HG03571 (cell line): ENCODE results near the gene SULF2.

Experiments
- ATAC-seq: cut with Tn5 transposase; IDR thresholded peaks from one replicate; pipeline ENCODE4 v1.9.1; 2021; ENCODE audit not compliant: unreplicated experiment

SULF2 gene

DNA sequence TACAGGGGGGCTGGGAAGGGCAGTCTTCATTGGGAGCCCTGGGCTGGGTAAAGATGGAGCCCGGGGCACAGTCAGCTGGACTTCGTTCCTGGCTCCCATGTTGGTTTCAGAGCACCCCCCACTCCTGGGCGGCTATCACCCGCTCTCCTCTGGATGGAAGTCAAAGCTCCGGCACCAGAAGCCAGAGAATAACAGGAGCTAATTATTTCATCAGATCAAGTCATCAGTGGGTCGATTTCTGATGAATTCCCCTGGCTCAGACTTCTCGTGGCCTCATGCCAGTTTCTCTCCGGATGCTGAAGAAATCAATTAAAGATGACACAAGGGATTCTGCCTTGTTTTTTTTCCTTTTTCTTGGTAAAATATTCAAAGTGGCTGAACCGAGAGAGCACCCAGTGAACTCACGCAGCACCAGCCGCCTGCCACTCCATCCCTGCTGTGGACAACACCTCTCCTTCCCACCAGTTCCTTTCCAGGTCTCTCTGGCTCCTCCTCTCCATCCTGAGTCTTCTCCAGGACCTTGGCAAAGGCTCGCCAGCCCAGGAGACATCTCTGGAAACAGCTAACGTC lies 22.5 kb downstream of the SULF2 start:
- ATAC-seq: no peak

GRCh38 chr20:47761482-47762047 lies 23.7 kb downstream of the SULF2 start:
- ATAC-seq: no peak

DNA sequence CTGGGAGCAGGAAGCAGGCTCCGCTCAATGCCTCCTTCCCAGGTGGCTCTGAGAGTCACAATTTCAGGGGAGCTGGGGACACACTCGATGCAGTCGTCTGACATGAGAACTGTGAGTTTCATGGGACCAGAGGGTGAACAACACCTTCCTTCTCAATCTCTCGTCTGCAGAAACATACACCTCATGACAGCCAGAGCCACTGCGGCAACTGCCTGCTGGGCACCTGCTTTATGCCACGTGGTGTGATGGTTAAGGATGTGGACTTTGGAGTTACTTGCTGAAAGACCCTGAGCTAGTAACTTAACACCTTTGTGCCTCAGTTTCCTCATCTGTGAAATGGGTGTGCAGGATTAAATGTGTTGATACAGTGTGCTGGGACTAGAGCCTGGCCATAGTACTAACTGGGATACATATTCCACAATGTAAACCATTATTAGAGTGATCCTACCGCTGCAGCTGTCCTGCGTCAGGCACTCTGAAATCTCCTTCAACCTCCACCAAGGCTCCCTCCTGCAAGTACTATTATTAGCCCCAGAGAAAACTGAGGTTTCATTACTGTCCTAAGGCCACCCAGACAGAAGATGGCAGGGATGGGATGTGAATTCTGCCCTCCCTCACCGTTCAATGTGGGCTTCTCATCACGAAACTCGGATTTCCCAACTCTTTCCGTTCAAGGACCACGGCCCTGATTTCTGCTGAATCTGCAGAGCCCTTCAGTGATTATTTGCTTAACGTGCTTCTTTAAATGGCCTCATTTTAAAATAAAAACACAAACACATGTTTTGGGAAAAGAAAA lies 24.4 kb downstream of the SULF2 start:
- ATAC-seq: no peak

DNA sequence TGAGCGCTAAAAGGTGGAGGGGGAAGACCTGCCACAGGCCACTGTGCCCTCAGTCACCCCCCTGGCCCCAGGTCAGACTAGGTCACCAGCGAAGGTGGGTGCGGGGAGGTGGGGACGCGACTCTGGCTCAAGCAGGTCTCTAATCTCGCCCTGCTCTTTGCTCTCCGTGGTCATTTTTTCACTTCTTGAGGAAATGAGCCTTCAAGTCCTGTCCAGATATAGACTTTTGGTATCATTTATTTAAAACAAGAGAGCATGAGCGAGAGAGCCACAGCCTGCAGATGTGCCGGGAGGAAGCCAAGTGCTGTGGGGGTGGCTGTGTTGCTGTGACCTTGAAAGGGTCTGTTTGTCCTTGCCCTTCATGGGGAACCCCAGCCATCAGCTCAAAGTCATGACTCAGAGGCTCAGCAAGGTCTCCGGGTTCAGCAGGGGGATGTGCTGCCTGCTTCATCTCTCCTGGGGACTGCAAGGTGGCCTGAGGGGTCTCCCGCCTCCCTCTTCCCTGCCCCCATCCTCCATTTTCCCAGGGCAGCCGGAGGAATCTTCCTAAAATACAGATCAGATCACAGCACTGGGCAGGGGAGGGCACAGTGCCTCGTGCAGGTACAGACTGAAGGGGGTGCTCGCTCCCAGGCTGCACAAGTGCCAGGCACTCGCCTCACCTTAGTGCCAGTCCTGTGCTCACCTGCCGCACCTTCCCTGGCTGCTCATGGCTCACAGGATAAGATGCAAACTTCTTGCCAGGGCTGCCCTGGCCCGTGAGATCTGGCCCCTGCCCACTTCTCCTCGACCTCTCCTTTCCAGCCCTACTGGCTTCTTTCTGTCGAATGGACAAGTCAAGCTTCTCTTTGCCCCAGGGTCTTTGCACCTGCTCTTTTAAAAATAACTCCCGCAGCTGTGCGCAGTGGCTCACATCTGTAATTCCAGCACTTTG lies 26.5 kb downstream of the SULF2 start:
- no peak for ATAC-seq

DNA sequence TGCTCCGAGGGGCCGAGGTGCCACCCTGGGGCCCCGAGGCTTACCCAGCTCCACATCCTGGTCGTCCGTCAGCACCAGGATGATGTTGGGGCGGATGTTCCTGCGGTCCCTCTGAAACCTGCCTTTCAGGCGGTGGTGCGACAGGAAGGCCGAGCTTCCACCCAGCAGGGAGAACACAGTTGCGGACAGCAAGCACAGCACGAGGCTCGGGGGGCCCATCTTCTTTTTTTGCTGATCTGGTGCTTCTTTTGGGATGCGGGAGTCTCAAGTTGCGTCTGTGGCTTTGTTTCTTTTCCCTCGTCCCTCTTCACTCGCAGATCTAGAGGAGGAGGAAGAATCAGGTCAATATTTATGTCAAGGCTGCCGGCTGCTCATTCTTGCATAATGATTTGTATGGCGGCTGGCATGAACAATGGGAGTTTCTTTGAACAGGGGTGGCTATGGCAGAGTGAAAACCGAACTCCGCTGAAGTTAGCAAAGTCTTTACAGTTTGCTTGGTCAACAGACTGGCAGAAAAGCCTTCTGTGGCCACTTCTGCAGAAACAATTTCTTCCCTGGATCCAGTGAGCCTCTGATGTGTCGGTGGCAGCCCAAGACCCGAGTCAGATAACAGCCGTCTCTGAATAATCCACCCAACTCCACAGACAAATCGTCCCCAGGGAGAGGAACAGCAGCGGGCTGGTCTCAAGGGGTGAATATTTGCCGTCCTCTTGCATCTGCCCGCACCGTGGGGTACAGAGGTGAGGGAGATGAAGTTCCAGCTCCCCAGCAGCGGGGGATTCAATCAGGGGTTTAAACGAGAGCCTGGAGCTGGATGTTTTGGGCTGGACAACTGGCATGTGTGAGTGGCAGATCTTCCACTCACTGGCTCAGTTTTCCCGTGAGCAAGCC lies 27.9 kb downstream of the SULF2 start:
- ATAC-seq: no peak

DNA sequence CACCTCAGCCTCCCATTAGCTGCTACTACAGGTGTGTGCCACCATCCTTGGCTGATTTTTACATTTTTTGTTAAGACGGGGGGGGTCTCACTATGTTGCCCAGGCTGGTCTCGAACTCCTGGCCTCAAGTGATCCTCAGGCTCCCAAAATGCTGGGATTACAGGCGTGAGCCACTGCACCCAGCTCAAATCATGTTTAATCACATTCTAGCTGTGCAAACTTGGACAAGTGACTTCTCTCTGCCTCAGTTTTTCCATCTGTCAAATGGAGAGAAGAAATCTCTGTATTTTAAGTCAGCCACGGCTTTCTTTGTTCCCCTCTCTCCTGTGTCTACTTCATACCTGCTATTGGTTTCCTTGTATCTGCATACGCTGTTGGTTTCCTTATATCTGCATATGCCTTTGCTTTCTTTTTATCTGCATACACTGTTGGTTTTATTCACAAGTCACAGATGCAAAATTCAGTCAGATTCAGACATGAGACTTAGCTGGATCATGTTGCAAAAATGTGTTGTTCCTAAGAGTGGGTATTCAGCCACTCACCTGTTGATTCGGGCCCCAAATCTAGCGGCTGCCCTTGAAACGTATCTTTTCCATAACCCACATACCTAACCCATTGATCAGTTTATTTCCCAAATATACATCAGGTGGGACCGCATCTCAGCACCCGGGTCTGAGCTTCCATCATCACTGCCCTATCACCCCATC lies 30.2 kb downstream of the SULF2 start:
- ATAC-seq: no peak

GRCh38 chr20:47754388-47754715 lies 30.9 kb downstream of the SULF2 start:
- ATAC-seq: no peak

DNA sequence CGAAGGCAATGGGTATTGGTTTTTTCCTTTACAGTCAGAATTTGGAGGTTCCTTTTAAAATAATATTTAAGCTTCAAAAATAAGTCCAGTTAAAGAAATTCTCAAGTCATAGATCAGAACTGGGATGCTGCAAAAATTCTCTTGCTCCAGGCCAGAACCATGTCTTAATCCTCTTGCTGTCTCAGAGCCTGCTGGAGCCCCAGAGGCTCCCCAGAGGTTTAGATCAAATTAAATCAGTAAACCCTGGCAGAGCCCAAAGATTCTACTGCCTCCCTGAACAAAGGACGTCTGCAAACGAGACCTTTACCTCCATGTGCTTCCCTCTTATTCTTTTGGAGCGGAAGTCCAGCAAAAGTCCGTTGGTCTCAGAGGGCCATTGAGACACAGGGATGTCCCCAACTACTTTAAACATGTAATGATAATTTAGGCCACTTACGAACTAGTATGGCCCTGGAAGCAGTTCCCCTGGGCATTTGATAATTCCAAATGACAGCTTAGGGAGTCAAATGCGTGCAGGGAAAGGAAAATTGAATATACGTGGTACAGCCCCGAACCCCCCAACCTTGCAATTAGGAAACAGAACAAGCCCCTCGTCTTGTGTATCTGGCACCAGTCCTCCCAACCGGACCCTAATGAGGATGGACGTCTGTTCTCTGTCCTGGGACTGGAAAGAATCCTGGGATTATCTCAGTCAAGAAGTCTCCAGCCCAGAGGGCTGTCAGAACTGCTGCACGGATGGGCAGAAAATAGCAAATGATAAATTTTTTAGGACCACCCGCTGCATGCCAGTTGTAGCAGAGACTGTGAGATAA lies 31.5 kb downstream of the SULF2 start:
- ATAC-seq: no peak

- ATAC-seq: no peak
These were observed 33.8 kb downstream of the SULF2 start for GRCh38 chr20:47751449-47751848.

DNA sequence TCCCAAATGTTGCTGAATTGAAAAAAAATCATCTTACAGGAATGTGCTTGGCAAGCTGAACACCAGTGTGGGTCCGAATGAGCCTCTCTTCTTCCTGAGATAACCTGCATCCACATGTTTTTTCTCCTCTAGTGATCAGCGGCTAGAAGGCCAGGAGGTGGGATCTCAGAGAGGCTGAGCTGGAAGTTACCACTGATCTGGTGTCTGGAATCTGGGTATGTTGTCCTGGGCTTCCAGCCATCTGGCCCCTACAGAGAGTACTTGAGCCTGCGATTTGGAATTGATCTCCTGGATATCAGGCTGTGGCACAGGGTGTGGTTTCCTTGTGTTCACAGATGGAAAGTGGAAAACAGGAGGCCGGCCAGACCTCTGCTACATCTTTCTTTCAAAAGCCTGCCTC lies 35.9 kb downstream of the SULF2 start:
- ATAC-seq: no peak

GRCh38 chr20:47748823-47749222 lies 36.5 kb downstream of the SULF2 start:
- no peak for ATAC-seq

DNA sequence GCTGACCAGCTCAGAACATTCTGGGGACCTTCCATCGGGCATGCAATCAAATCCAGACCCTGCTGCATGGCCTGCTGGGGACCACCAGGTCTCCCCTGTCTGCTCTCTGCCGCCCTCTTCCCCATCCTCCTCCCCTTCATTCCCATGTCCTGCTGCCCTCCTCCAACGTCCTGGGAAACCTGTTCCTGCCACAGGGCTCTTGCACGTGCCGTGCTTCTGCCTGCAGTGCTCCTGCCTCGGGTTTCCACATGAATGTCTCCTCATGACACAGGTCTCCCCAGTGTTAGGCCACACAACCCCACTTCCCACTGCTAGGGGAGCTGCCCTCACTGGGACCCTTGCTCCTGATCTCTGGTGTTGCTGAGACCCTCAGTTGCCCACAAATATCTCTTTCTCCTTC lies 37.2 kb downstream of the SULF2 start:
- ATAC-seq: no peak

DNA sequence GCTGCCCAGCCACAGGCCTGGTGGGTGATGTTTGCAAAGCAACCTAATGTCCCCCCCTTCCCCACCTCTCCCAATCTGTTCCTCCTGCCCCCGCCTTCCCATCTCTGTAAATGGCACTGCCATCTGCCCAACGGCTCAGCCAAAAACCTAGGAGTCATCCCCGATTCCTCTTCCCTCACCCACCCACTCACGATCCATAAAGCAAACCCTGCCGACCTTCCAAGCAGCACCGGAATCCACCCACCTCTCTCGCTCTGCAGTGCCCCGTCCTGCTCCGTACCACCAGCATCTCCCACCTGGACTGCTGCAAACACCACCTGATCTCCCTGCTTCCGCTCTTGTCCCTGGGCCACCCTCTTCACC lies 37.6 kb downstream of the SULF2 start:
- no peak for ATAC-seq

GRCh38 chr20:47744803-47745202 lies 40.5 kb downstream of the SULF2 start:
- no peak for ATAC-seq

DNA sequence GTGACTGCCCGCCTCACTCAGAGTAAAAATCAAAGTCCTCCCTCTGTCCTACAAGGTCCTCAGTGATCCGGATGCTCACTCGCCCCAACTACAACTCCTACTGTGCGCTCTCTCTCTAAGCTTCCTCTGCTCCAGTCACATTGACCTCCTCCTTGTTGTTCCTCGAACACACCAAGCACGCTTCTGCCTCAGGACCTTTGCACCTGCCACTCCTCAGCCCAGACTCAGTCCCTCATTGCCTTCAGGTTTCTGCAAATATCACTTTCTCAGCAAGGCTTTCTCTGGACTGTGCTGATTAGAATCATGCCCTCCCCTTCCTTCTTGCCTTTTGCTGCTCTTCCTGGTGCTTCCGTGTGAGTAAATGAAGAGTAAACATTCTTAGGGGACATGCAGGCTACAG lies 41.6 kb downstream of the SULF2 start:
- ATAC-seq: no peak

GRCh38 chr20:47741669-47742608 lies 43.3 kb downstream of the SULF2 start:
- no peak for ATAC-seq

DNA sequence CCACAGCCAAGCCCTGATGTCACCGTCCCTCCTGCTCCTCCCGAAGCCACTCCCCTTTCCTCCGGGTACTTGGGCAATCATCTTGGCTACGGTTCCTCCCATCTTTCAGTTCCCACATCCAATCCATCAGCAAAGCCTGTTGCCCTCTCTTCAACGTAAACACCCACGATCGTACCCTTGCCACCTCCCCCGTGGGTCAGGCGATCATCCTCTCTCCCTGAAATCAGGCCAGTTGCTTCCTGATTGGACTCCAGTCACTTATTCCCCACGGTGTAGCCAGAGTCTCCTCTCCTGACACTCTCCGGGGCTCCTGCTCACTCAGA lies 44.5 kb downstream of the SULF2 start:
- ATAC-seq: no peak

DNA sequence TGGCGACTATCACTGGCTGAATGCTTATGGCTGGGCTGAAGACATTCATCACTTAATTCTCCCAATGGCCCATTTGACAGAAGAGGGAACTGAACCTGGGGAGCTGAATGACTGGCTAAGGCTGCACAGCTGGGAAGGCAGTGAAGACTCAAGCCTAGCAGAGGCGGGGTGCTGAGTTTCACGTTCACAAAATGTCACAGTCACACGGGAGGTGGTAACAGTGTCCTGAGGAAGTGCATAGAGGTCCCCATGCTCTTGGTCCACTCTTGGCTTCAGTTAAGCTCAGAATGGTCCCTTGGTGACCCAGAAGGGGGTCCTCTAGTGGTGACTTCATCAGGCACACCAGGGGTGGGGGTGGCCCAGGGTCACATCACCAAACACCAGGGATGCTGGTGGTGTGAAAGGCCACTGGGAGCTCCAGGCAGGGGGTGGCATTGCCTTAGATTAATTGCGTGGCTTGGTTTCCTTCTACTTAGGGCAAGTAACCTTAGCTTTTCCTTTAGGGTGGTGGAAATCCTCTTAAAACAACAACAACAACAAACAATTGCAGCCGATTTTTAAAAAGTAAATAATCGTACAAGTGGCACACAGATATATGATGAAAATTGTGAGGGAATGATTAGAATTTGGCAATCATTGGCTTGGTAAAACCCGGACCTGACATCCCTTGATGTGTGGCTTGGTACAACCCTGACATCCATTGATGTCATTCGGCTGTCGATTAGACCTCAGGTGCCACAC lies 45.0 kb downstream of the SULF2 start:
- no peak for ATAC-seq
